HG03457 (cell line): ENCODE measurements around the gene LPAR6.

Experiments used
- ATAC-seq: cut with Tn5 transposase; IDR thresholded peaks from one replicate; pipeline ENCODE4 v1.9.1; 2021; ENCODE audit warnings: moderate number of reproducible peaks; ENCODE audit not compliant: unreplicated experiment

Gene LPAR6

GRCh38 chr13:48415516-48415915 is 2.6 kb upstream of the LPAR6 start:
- ATAC-seq = no peak

- ATAC-seq = no peak
These were observed 1.6 kb upstream of the LPAR6 start for GRCh38 chr13:48414501-48414900.

- no peak for ATAC-seq
These were observed 927 bp downstream of the LPAR6 start for GRCh38 chr13:48411841-48412531.

- no peak for ATAC-seq
These were observed 1.6 kb downstream of the LPAR6 start for GRCh38 chr13:48411147-48411794.

- ATAC-seq = no peak
These were observed 2.7 kb downstream of the LPAR6 start for GRCh38 chr13:48410199-48410598.

GRCh38 chr13:48405875-48406274 is 7.0 kb downstream of the LPAR6 start:
- no peak for ATAC-seq

GRCh38 chr13:48404952-48405351 is 8.0 kb downstream of the LPAR6 start:
- ATAC-seq = no peak

- ATAC-seq = no peak
These were observed 9.0 kb downstream of the LPAR6 start for GRCh38 chr13:48403913-48404312.

- peak; percentile 56 for ATAC-seq
These were observed 9.7 kb downstream of the LPAR6 start for GRCh38 chr13:48403151-48403631.

- no peak for ATAC-seq
These were observed 10.5 kb downstream of the LPAR6 start for GRCh38 chr13:48402325-48402932.

GRCh38 chr13:48401480-48401879 is 11.4 kb downstream of the LPAR6 start:
- ATAC-seq = no peak

GRCh38 chr13:48400850-48401291 is 12.0 kb downstream of the LPAR6 start:
- ATAC-seq = no peak

GRCh38 chr13:48400090-48400694 is 12.7 kb downstream of the LPAR6 start:
- no peak for ATAC-seq

- no peak for ATAC-seq
These were observed 14.3 kb downstream of the LPAR6 start for GRCh38 chr13:48398450-48399095.

GRCh38 chr13:48397744-48398143 is 15.2 kb downstream of the LPAR6 start:
- ATAC-seq = no peak

GRCh38 chr13:48393698-48394085 is 19.2 kb downstream of the LPAR6 start:
- ATAC-seq = no peak

- ATAC-seq = no peak
These were observed 19.7 kb downstream of the LPAR6 start for GRCh38 chr13:48393030-48393697.

- no peak for ATAC-seq
These were observed 21.7 kb downstream of the LPAR6 start for GRCh38 chr13:48391257-48391656.

GRCh38 chr13:48386816-48387215 is 26.1 kb downstream of the LPAR6 start:
- ATAC-seq = no peak

GRCh38 chr13:48383384-48383783 is 29.5 kb downstream of the LPAR6 start:
- no peak for ATAC-seq

- no peak for ATAC-seq
These were observed 32.3 kb downstream of the LPAR6 start for GRCh38 chr13:48380581-48380980.
